A172 (cell line): ENCODE results near the gene TNC. TPM values are rescaled to one million over a fixed set of nuclear protein-coding genes. Genes with fewer than 3 reads are reported as not detected.

Experiments used
- DNase-seq: peaks from one replicate; pipeline ENCODE4 v3.0.0-alpha.2; 2015; ENCODE audit warnings: low spot score
- total RNA-seq: library from RNA; depleted of rRNA; stranded (reverse); fragments of >200 nt; shearing (Covaris generic); gene quantifications from 2 replicates; pipeline ENCODE4 v1.2.3, GENCODE V29; 2014; rRNA removed

The TNC gene
- 0.67 and 1.4 TPM in 2 replicates for total RNA-seq

DNA sequence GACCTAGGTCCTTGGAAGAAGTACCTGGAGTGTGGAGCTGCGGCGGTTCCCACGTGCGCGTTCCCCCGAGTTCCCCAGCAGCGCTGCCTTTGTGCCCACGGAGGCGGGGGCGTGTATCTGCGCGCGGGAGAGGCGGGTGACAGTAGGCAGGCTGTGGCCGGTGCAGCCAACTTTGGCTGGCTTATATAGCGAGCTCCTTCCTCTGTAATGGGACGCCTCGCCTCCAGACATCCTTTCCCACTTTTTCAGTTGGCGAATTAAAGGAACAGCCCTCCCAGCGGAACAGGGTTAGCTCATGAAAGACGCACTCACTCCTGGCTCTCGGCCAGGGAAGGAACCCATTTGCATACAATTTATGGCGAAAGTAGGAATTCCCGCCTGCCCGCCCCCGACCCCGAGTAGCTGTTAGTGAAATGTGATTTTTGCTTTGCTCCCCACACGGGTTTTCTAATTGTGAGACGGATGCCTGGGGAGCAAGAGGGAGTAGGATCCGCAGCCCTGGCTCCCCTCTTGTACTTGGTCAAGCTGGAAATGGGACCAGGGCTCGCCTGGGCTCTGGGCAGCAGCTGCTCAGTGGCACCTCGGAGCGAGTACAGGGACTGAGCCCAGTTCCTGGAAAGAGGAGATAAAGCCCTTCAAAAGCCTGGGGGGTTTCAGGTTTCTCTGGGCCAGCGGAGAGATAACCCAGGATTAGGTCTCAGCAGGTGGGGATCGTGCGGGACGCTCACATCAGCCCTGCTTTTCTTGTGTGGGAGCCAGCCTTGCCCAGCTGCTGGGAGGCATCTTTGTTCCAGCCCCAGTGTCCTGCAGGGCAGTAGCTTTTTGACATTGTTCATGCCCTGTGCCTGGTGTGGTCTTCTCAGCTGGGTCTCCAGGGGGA lies at the start of gene TNC:
Gene TNC (minus strand): TSS at position 159 of the 880 bp plus-strand sequence. CDS start 27,139 bp downstream, outside the sequence.
- DNase-seq = peak; percentile 35

- DNase-seq = peak; percentile 91
These were observed 49.2 kb upstream of the TNC start for GRCh38 chr9:115167175-115167574.

DNA sequence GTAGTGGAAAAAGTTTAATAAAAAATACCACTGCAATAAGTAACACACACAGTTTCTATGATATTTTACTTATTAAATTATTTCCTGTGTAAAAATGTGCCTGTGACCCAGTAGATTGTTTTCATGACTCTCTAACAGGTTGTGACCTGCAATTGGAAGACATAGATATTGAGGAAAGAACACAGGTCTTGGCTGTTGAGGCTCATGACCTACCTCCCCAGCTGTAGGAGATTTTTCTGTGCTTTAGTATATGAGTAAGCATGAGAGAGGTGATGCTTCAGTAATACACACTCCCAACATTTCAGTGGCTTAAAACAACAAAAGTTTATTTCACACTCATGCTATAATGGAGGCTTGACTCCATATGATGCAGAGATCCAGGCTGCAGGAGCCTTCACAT lies 47.3 kb upstream of the TNC start:
- DNase-seq = no peak

GRCh38 chr9:115164511-115164974 lies 46.6 kb upstream of the TNC start:
- DNase-seq = peak; percentile 93

DNA sequence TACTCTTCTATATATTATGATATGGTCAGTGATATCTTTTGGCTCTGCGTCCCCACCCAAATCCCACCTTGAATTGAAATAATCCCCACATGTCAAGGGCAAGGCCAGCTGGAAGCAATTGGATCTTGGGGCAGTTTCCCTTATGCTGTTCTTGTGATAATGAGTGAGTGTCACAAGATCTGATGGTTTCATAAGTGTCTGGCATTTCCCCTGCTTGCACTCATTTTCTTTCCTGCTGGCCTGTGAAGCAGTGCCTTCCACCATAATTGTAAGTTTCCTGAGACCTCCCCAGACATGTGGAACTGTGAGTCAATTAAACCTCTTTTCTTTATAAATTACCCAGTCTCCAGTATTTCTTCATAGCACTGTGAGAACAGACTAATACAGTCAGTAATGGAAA lies 45.0 kb upstream of the TNC start:
- DNase-seq = no peak

DNA sequence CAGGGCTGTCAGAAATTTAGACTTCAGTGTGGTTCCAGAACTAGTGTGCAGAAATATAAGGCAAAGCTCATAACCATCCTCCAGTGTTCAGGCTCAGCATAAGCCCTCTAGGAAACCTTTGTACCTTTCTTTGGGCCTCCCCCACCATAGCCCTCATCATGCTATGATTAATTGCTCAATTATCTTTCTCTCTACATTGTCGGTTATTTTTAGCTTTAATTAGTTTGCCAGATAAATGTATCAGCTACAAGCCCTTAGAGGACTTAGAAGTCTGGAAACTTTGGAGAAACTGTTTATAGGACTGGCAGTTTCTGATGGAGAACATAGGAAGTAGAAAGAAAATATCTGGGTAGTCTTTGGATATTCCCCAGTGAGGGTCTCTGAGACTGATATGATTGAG lies 43.5 kb upstream of the TNC start:
- DNase-seq = no peak

- no peak for DNase-seq
These were observed 40.9 kb upstream of the TNC start for GRCh38 chr9:115158661-115159481.

DNA sequence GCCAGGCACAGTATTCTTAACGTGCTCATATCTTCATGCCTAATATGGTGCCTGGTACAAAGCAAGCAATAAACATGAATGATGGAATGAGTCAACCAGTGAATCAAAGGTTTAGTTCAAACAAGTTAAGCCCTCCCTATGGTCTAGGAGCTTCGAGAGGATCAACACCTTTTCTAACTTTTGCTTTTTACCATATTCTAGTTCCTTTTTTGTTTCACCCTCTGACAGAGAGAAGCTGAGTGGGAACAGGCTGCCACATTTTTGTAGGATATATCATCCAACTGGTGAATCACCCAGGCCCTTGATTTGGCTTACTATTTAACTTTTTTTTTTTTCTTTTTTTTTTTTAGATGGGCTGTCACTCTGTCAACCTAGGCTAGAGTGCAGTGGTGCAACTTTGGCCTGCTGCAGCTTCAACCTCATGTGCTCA lies 39.3 kb upstream of the TNC start:
- peak; percentile 93 for DNase-seq

GRCh38 chr9:115155037-115155436 lies 37.1 kb upstream of the TNC start:
- no peak for DNase-seq

DNA sequence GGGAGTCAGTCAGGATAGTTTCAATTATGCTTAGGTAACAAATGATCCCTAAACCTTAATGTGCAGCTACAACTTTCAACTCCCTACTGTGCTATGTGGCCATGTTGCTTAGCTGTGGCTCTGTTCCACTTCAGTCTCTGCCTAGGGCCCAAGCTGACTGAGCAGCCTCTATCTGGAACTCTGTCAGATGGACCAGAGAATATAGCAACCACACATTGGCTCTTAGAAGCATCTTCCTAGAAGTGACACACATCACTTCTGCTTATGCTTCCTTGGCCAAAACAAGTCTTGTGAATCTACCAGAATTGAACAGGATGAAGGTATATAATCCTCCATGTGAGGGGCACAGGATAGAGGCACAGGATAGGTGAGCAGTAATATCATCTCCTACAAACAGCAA lies 36.7 kb upstream of the TNC start:
- no peak for DNase-seq

- no peak for DNase-seq
These were observed 34.4 kb upstream of the TNC start for GRCh38 chr9:115152281-115152820.

DNA sequence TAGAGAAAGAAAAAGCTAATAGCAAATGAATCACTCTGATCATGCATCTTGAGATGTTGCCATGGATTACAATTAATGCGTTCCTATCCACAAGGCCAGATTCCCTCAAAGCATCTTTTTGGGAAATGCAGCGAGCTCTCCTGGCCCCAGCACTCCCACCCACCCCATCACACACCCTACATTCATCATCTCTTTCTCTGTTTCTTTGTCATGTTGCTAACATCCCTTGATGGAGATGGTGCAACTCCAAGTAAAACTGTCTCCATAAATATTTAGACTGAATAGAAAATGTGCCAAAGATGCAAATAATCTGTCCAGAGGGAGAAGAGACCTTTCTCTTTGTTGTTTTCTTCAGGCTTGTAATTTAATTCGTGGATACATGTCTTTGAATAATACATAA lies 30.8 kb upstream of the TNC start:
- no peak for DNase-seq

GRCh38 chr9:115146581-115147021 lies 28.6 kb upstream of the TNC start:
- DNase-seq = peak; percentile 96

GRCh38 chr9:115144706-115145105 lies 26.7 kb upstream of the TNC start:
- no peak for DNase-seq

DNA sequence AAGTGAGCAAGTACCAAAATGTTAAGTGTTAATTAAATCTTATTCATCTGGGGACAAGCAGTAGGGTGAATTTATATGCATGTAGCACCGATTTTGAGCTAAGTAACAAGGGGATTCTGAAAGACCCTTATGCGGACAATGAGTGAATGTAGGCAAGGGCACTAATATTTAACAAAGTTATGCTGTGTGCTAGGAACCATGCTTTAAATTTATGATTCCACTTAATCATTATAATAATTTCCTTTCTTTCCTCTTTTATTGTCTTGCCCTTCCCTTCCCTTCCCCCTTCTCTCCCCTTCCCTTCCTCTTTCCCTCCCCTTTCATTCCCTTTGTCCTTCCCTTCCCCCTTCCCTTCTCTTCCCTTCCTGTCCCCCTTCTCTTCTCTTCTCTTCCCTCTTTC lies 25.7 kb upstream of the TNC start:
- DNase-seq = no peak

- no peak for DNase-seq
These were observed 24.7 kb upstream of the TNC start for GRCh38 chr9:115142517-115143270.

GRCh38 chr9:115142090-115142489 lies 24.1 kb upstream of the TNC start:
- no peak for DNase-seq

GRCh38 chr9:115141612-115142011 lies 23.7 kb upstream of the TNC start:
- no peak for DNase-seq

DNA sequence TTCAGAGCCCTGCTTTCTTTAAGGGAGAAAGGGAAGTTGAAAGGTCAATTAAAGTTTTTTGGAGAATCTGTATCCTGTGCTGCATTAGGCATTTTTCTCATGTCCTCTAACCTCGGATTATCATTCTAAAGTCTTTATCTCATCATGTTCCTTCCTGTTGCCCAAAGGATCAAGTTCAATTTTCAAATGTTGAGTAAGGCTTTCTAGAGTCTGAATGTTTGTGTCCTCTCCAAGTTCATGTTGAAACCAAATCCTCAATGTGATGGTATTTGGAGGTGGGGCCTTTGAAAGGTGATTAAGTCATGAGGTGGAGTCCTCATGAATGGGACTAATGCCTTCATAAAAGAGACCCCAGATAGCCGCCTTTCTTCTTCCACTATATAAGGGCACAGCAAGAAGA lies 20.2 kb upstream of the TNC start:
- no peak for DNase-seq

DNA sequence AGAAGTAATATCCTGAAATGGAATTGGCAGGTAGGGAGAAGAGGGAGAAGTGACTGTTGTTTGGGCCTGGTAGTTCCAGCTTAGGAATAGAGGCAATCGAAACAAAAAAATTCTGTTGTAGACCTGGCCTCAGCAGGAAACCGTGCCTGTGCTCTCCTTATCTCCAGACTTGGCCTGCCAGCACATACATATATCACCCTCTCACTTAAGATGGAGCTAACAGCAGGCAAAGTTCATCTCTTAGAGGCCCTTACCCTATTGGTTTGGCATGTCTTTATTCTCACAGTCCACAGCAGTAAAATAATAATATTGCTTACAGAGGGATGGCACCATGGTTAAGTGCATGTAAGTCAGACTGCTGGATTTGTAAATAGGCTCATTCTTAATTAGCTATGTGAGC lies 19.6 kb upstream of the TNC start:
- no peak for DNase-seq
